DMS53 treated with DMSO at 0.1 percent for 48 hours (cell line): Measurements from ENCODE around the gene SEMA4D.
"Not testable (repeated sequence)": the region's sequence is repeated elsewhere in the genome, so short reads cannot be mapped to it uniquely, and the experiment has no call there.

Experiments
- DNase-seq: peaks from one replicate; lab custom pipeline; 2025; ENCODE audit not compliant: unreplicated experiment; lab: John Stamatoyannopoulos, UW

The SEMA4D gene

DNA sequence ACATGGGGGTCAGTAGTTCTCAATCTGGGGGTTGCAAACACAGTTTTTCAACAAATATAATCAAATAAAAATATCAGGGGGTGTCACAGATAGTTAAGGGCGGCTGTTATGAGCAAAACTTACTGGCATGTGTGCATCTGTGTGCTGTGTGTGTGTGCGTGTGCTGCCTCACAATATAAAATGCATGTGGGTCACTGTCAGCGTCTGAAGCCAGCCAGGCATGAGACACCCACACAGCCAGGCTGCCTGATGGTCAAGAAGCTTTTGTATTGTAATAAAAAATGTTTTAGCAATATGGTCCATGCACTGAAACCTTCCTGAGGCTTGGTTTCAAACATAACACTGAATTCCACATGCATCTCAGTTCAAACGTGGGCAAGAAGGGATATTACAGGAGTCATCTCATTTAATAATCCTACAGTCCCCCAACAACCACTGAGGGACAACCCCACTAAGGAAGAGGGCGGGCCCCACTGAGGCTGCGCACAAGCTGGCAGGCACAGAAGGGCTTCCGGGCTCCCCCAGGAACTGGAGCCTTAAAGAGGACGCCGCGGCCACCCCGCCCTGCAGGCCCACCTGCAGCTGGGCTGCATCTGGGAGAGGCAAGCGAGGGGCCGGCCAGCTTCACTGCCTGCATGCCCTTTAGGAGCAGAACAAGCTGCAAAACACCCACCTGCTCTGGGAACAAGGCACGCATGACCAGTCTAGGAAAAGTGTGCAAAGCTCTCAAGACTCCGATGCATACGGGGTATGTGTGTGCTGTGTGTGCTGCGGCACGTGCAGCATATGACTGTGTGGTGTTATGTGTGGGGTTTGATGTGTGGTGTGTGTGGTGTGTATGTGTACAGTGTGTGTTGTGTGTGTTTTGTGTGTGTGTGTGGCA, 14.1 kb downstream of the SEMA4D start:
- no peak for DNase-seq

DNA sequence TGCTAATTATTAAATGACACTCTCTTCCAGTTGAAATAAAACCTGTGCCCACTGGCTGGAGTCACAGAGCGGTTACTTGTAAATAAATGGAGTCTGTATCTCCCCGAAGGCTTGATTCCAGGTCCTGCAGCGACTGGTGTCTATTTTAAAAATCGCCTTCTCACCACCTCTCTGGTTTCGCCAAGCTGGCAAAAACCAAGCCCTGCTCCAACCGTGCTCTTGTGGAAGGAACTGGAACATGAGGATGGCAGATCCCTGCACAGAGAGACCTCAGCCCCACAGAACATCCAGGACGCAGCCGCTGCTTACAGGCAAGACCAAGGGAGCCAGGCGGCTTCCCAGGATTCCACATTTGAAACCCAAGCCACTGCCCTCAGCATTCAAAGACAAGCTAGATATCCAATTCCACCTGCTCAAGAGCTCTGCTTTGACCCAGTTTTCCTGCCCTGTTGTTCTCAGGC, 15.0 kb downstream of the SEMA4D start:
- DNase-seq = no peak

DNA sequence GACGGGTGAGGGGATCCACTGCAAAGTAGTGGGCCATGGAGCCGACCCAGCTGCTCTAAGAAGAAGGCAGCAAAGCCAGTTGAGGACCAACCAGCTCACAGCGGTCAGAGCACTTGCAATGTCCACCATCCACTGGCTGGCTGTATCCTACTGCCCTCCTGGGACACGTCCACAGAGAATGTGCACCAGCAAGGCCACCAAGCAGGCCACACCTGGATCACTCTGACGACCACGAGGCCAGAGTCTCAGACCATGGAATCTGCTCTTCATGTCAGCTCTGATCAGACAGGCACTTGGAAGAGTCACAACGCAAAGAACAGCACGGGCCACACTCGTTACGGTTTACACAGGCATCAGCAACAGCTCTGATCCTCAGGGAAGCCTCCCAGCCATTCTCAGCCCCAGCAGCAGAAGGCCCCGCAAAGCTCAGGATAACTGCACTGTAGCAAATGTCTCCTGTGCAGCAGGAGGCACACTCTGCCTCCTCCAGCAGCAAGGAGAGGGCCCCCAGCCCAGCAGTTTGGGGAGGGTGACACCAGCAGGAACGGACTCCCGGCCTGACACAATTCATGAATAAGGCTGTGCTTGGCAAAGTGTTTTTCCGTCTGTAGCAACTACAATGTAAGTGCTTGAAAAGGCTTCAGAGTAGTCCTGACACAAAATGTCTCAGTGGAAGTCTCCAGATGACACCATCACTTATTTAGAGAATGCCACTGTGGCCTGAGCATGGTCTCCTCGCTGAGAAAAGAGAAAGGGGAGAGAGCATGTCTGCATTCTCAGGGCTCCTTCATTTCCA, 15.7 kb downstream of the SEMA4D start:
- no peak for DNase-seq

GRCh38 chr9:89481538-89481915, 16.4 kb downstream of the SEMA4D start:
- DNase-seq = no peak

DNA sequence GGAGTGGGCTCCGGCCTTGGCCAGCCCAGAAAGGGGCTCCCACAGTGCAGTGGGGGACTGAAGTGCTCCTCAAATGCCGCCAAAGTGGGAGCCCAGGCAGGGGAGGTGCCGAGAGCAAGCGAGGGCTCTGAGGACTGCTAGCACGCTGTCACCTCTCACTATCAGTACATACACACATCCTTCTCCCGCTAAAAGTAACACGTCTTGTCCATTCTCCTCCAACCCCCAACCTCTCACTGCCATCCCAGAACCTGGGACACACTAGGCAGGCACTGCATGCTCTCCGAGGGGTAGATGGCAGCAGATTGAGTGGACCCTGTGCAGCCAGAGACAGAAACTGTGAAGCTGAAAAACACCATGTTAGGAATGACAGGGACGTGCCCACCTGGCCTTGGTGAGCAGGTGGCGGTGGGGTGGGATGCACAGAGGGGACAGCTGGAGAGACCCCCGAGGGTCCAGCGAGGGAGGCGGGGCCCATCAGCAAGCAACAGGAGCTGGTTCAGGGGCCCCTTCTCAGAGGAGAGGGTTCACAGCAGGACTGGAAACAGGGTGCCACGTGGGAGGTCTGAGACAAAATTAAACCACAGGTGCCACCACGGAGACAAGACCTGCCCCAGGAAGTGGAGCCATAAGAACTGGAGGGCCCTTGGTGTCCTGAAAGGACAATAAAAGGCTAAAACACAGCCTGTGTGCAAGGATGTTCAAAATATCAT, 16.9 kb downstream of the SEMA4D start:
- no peak for DNase-seq

- not testable (repeated sequence) for DNase-seq
Measured at GRCh38 chr9:89480372-89480771, 17.5 kb downstream of the SEMA4D start.

- not testable (repeated sequence) for DNase-seq
Measured at GRCh38 chr9:89479669-89480011, 18.3 kb downstream of the SEMA4D start.

GRCh38 chr9:89478821-89479668, 18.9 kb downstream of the SEMA4D start:
- no peak for DNase-seq

GRCh38 chr9:89477811-89478630, 19.9 kb downstream of the SEMA4D start:
- no peak for DNase-seq

- DNase-seq = no peak
Measured at GRCh38 chr9:89477384-89477783, 20.5 kb downstream of the SEMA4D start.

GRCh38 chr9:89476546-89476945, 21.4 kb downstream of the SEMA4D start:
- DNase-seq = no peak

GRCh38 chr9:89475891-89476440, 21.9 kb downstream of the SEMA4D start:
- DNase-seq = no peak

DNA sequence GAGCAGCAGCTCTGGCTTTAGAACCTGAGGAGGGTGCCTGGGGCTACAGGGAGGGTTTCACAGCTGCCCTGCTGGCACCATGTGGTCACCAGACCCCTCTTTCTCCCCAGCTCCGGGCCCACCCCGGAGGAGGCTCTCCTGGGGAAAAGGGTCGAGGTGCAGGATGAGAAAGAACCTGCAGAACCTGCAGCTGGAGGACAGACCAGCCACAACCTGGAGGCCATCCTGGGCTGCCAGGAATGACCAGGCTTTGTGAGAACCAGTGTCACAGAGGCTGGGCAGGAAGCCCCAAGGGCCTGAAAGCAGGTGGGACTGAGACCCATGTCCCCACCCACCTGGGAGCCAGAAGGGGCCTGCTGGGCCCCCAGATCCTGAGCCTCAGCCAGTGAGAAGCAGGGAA, 23.0 kb downstream of the SEMA4D start:
- DNase-seq = no peak

- no peak for DNase-seq
Measured at GRCh38 chr9:89473762-89474469, 24.0 kb downstream of the SEMA4D start.

DNA sequence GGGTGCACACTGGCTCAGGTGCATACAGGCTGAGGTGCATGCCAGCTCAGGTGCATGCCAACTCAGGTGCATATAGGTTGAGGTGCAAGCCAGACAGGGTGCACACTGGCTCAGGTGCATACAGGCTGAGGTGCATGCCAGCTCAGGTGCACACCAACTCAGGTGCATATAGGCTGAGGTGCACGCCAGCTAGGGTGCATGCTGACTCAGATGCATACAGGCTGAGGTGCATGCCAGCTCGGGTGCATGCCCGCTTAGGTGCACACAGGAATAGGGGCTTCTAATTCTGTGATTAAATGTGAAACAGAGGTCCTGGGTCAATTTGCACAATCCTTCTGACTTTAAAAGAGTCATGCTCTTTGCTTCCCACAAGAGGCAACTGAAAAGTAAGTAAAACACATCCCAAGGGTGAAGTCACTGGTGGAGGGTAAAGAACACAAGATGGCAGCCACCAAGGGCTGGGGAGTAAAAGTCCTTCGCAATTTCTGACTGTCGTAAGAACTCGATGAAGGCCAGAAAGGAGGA, 26.1 kb downstream of the SEMA4D start:
- not testable (repeated sequence) for DNase-seq

GRCh38 chr9:89471390-89471789, 26.5 kb downstream of the SEMA4D start:
- no peak for DNase-seq

DNA sequence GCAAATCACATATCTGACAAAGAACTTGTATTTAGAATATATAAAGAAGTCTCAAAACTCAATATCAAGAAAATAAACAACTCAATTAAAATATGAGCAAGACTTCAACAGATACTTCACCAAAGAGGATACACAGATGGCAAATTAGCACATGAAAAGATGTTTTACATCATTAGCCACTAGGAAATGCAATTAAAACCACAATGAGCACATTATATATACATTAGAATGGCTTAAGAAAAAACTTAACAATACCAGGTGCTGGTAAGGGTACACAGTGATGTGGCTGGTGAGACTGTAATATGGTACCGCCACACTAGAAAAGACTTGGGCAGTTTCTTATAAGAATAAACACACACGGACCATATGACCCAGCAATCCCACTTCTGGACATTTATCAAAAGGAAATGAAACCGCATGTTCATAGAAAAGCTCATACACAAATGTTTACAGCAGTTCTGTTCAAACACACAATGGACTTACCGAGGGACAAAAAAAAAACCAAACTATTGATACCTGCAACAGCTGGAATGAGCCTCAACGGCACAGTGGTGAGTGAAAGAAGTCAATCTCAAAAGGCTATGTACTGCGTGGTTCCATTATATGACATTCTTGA, 27.6 kb downstream of the SEMA4D start:
- no peak for DNase-seq

DNA sequence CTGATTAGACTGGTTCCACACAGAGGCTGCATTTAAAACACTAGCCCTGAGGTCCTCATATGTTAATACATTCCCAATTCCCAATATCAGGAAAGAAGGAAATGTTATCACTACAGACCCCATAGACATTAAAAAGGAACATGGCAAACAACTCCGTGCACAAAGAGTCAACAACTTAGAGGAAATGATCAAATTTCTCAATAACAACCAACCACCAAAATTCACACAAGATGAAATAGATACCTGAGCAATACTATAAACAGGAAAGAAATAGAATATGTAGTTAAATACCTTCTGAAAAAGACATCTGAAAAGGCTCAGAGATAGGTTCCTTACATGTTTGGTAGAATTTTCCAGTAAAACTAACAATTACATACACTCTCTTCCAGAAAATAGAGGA, 28.9 kb downstream of the SEMA4D start:
- DNase-seq = no peak
